Measurements from ENCODE around the gene SNTG2. TPM values are rescaled to one million over a fixed set of nuclear protein-coding genes. Genes with fewer than 3 reads are reported as not detected.

The SNTG2 gene
- polyA plus RNA-seq, 1 experiment = 0.06 TPM

GRCh38 chr2:963876-964275, 13.2 kb downstream of the SNTG2 start:
- H3K27ac ChIP-seq (ENCODE audit: low read depth, low read length) = no peak overlapping the region
- peaks cover 8% of the 10 kb centered on the region; the same call in 1 of the 2 replicates for H3K9me3 ChIP-seq (ENCODE audit: control insufficient read depth, insufficient read depth, low read length)
- DNase-seq (ENCODE audit: low read depth, low spot score) = no peak
- no peak for TF ChIP-seq CTCF (IDR thresholded peaks at IDR 0.05; ENCODE audit: low read depth, low read length)
- ChIA-PET POLR2A (no interaction called here), CTCF (interaction anchor here (1.7 kb wide), 1 partner anchor 9 kb away, joined by 6 read pairs; no protein-coding TSS in a partner anchor)
- H3K27me3 ChIP-seq (ENCODE audit: control insufficient read depth, insufficient read depth, low read length) = no peaks in the 10 kb centered on the region
- no peak overlapping the region for H3K4me3 ChIP-seq (ENCODE audit: low read depth, low read length)

GRCh38 chr2:964562-964961, 13.9 kb downstream of the SNTG2 start:
- H3K27me3 ChIP-seq (ENCODE audit: control insufficient read depth, insufficient read depth, low read length) = no peaks in the 10 kb centered on the region
- no peak overlapping the region for H3K4me3 ChIP-seq (ENCODE audit: low read depth, low read length)
- DNase-seq (ENCODE audit: low read depth, low spot score) = no peak
- H3K9me3 ChIP-seq (ENCODE audit: control insufficient read depth, insufficient read depth, low read length) = peaks cover 8% of the 10 kb centered on the region; the same call in 1 of the 2 replicates
- TF ChIP-seq CTCF (IDR thresholded peaks at IDR 0.05; ENCODE audit: low read depth, low read length) = no peak
- no peak overlapping the region for H3K27ac ChIP-seq (ENCODE audit: low read depth, low read length)
- ChIA-PET POLR2A (no interaction called here), CTCF (interaction anchor here (1.7 kb wide), 1 partner anchor 10 kb away, joined by 6 read pairs; no protein-coding TSS in a partner anchor)

- Histone ChIP-seq H3K27me3 (ENCODE audit: control insufficient read depth, insufficient read depth, low read length) (no peaks in the 10 kb centered on the region), H3K9me3 (ENCODE audit: control insufficient read depth, insufficient read depth, low read length) (peaks cover 8% of the 10 kb centered on the region; the same call in 1 of the 2 replicates), H3K4me3 (ENCODE audit: low read depth, low read length) (no peak overlapping the region), H3K27ac (ENCODE audit: low read depth, low read length) (no peak overlapping the region)
- TF ChIP-seq CTCF (IDR thresholded peaks at IDR 0.05; ENCODE audit: low read depth, low read length) = no peak
- no peak for DNase-seq (ENCODE audit: low read depth, low spot score)
- POLR2A ChIA-PET = no interaction called here
- CTCF ChIA-PET = no interaction called here
Measured at GRCh38 chr2:965640-966147, 15.0 kb downstream of the SNTG2 start.

GRCh38 chr2:973129-973528, 22.5 kb downstream of the SNTG2 start:
- CTCF ChIA-PET = no interaction called here
- no peak for TF ChIP-seq CTCF (IDR thresholded peaks at IDR 0.05; ENCODE audit: low read depth, low read length)
- H3K27ac ChIP-seq (ENCODE audit: low read depth, low read length) = no peak overlapping the region
- H3K27me3 ChIP-seq (ENCODE audit: control insufficient read depth, insufficient read depth, low read length) = no peaks in the 10 kb centered on the region
- POLR2A ChIA-PET = no interaction called here
- peaks cover 3% of the 10 kb centered on the region; the same call in 1 of the 2 replicates for H3K9me3 ChIP-seq (ENCODE audit: control insufficient read depth, insufficient read depth, low read length)
- DNase-seq (ENCODE audit: low read depth, low spot score) = no peak
- H3K4me3 ChIP-seq (ENCODE audit: low read depth, low read length) = no peak overlapping the region

GRCh38 chr2:974054-974453, 23.4 kb downstream of the SNTG2 start:
- H3K27me3 ChIP-seq (ENCODE audit: control insufficient read depth, insufficient read depth, low read length) = no peaks in the 10 kb centered on the region
- ChIA-PET POLR2A (no interaction called here), CTCF (interaction anchor here (0.8 kb wide), 1 partner anchor 166 kb away, joined by 4 read pairs; no protein-coding TSS in a partner anchor)
- DNase-seq (ENCODE audit: low read depth, low spot score) = no peak
- no peak overlapping the region for H3K27ac ChIP-seq (ENCODE audit: low read depth, low read length)
- no peak overlapping the region for H3K4me3 ChIP-seq (ENCODE audit: low read depth, low read length)
- peaks cover 3% of the 10 kb centered on the region; the same call in 1 of the 2 replicates for H3K9me3 ChIP-seq (ENCODE audit: control insufficient read depth, insufficient read depth, low read length)
- TF ChIP-seq CTCF (IDR thresholded peaks at IDR 0.05; ENCODE audit: low read depth, low read length) = no peak
